ENCODE results near the gene ZNF225. TPM values are rescaled to one million over a fixed set of nuclear protein-coding genes. Genes with fewer than 3 reads are reported as not detected.
"Not testable (repeated sequence)": the region's sequence is repeated elsewhere in the genome, so short reads cannot be mapped to it uniquely, and the experiment has no call there.

The ZNF225 gene
- polyA plus RNA-seq, 12 donors, result 4.4 to 7.8 (median 5.8) TPM; not detected in 1

DNA sequence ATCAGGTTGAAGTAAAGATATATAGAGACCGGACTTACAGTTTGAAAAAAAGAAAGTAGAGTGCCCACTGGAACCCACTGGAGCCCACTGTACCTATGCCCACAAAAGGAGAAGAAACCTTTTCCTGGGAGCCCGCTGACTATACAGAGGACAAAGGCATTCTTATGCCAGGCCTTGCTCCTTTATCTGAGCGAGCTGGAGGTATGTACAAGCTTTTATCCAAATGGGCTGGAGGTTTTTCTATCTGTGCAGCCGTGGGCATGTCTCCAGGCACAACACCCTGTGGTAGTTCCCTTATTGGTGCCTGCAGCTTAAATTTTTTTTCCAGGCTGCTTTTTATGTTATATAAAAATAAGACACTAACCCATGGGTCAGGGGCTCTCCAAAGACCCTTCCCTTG lies 36.6 kb downstream of the ZNF225 start:
- no peak for DNase-seq

DNA sequence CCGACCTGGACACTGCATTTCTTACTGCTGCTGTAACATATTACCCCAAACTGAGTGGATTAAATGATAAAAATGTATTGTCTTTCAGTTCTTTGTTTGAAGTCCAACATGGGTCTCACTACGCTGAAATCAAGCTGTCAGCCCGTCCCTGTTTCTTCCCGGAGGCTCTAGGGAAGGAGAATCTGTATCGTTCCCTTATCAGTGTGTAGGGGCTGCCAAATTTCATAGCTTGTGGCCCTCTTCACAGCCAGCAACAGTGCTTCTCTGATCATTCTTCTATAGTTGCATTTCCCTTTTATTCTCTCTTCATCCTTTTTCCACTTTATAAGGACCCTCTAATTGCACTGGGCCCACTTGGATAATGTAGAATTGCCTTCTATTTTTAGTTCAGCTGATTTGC lies 38.3 kb downstream of the ZNF225 start:
- no peak for DNase-seq

DNA sequence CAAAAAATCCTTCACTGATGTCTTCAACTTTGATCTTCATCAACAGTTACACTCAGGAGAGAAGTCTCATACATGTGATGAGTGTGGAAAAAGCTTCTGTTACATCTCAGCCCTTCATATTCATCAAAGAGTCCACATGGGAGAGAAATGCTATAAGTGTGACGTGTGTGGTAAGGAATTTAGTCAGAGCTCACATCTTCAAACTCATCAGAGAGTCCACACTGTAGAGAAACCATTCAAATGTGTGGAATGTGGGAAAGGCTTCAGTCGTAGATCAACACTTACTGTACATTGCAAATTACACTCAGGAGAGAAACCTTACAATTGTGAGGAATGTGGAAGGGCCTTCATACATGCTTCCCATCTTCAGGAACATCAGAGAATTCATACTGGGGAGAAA lies 43.3 kb downstream of the ZNF225 start:
- DNase-seq, result no peak

DNA sequence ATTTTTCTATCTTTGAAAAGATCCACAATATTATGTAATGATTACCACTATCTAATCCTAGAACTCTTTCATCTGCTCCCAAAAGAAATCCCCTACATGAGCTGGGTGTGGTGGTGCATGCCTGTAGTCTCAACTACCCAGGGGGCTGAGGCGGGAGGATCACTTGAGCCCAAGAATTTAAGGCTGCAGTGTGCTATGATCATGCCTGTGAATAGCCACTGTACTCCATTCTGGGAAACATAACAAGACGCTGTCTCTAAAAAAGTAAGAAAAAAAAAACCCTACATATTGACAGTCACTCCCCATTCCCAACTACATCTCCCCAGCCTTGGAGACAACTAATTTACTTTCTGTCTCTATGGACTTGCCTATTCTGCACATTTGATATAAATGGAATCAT lies 50.6 kb downstream of the ZNF225 start:
- no peak for DNase-seq

GRCh38 chr19:44164327-44164672 lies 51.1 kb downstream of the ZNF225 start:
- DNase-seq, result no peak

- peak; percentile 97 for DNase-seq
Measured at GRCh38 chr19:44164673-44165512, 51.7 kb downstream of the ZNF225 start, which contains the start of gene ZNF226. TSS of gene ZNF226 (plus strand) at chr19:44165100. CDS start at chr19:44170081, 4,981 bp downstream.

DNA sequence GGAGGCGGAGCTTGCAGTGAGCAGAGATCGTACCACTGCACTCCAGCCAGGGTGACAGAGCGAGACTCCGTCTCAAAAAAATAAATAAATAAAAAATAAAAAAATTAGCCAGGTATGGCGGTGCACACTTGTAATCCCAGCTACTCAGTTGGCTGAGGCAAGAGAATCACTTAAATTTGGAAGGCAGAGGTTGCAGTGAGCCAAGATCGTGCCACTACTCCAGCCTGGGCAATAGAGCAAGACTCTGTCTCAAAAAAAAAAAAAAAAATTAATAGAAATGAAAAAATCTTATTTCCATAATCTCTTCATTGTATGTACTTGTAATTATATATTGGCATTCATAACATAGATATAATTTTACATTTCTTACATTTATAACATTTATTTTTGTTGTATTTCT lies 57.5 kb downstream of the ZNF225 start:
- DNase-seq, result not testable (repeated sequence)

DNA sequence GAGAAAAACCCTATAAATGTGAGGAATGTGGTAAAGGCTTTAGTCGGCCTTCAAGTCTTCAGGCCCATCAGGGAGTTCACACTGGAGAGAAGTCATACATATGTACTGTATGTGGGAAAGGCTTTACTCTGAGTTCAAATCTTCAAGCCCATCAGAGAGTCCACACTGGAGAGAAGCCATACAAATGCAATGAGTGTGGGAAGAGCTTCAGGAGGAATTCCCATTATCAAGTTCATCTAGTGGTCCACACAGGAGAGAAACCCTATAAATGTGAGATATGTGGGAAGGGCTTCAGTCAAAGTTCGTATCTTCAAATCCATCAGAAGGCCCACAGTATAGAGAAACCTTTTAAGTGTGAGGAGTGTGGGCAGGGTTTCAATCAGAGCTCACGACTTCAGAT lies 63.4 kb downstream of the ZNF225 start:
- no peak for DNase-seq

DNA sequence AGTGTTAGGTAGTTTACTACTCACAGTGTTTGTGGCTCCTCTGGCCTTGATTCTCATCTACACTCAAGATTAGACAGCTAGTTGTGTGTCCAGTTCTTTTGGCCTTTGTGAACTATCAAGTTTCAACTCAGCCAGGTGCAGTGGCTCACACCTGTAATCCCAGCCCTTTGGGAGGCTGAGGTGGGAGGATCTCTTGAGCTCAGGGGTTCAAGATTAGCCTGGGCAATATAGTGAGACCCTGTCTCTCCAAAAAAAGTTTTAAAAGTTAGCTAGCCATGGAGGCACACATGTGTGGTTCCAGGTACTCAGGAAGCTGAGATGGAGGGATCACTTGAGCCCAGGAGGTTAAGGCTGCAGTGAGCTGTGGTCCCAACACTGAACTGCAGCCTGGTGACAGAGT lies 67.8 kb downstream of the ZNF225 start:
- no peak for DNase-seq

DNA sequence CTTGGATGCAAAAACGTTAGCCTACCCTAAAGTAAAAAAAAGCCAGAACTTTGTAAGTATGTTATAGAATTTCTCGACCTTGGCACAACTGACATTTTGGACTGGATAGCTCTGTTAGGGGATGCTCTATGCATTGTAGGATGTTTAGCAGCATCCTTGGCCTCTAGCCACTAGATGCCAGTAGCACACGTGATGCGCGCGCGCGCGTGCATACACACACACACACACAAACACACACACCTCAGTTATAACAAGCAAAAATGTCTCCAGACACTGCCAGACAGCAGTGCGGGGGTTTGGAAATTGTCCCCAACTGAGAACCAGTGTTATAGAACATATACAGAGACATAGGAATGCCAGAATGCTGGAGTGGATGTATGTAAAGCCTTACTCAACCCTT lies 68.9 kb downstream of the ZNF225 start:
- DNase-seq, result no peak

Other genes starting within 250 kb of the ZNF225 start
- 10 to 100 TPM in 3 of 12 donors, 1 to 10 TPM in 7, not detected in 2; 6.7 to 17.7 (median 8.5) TPM for gene ZNF404, start 229.4 kb upstream of the ZNF225 start, polyA plus RNA-seq (ENCODE audit: insufficient read length in 12 of 12)
- gene ZNF45, start 178.1 kb upstream of the ZNF225 start, polyA plus RNA-seq (ENCODE audit: insufficient read length in 12 of 12), result 10 to 100 TPM in 10 of 12 donors, 1 to 10 TPM in 1, not detected in 1; 3.6 to 20.3 (median 15.1) TPM
- 1 to 10 TPM in 10 of 12 donors, not detected in 2; 2.3 to 4.7 (median 3.7) TPM for gene ZNF221, start 162.2 kb upstream of the ZNF225 start, polyA plus RNA-seq (ENCODE audit: insufficient read length in 12 of 12)
- gene ZNF155, start 129.2 kb upstream of the ZNF225 start, polyA plus RNA-seq (ENCODE audit: insufficient read length in 12 of 12), result 10 to 100 TPM in 2 of 12 donors, 1 to 10 TPM in 9, not detected in 1; 6.4 to 22.9 (median 8.9) TPM
- gene ZNF230, start 110.4 kb upstream of the ZNF225 start, polyA plus RNA-seq (ENCODE audit: insufficient read length in 12 of 12), result 1 to 10 TPM in 11 of 12 donors, not detected in 1; 2.1 to 5.3 (median 3.5) TPM
- gene ZNF222, start 88.0 kb upstream of the ZNF225 start, polyA plus RNA-seq (ENCODE audit: insufficient read length in 12 of 12), result 1 to 10 TPM in 10 of 12 donors, not detected in 2; 4.4 to 7.6 (median 6.1) TPM
- gene ZNF223, start 61.4 kb upstream of the ZNF225 start, polyA plus RNA-seq (ENCODE audit: insufficient read length in 12 of 12), result 1 to 10 TPM in 10 of 12 donors, not detected in 2; 3.6 to 8.9 (median 5.6) TPM
- gene ZNF284, start 41.2 kb upstream of the ZNF225 start, polyA plus RNA-seq (ENCODE audit: insufficient read length in 12 of 12), result 1 to 10 TPM in 11 of 12 donors, not detected in 1; 2.1 to 7.0 (median 3.3) TPM
- gene ZNF224, start 19.0 kb upstream of the ZNF225 start, polyA plus RNA-seq (ENCODE audit: insufficient read length in 12 of 12), result 10 to 100 TPM in 11 of 12 donors, not detected in 1; 11.1 to 32.4 (median 16.9) TPM
- gene ZNF234, start 28.2 kb downstream of the ZNF225 start, polyA plus RNA-seq (ENCODE audit: insufficient read length in 12 of 12), result 10 to 100 TPM in 6 of 12 donors, 1 to 10 TPM in 5, not detected in 1; 7.3 to 15.9 (median 10.2) TPM
- 10 to 100 TPM in 10 of 12 donors, 1 to 10 TPM in 1, not detected in 1; 4.8 to 21.5 (median 14.3) TPM for gene ZNF226, start 51.7 kb downstream of the ZNF225 start, polyA plus RNA-seq (ENCODE audit: insufficient read length in 12 of 12)
- gene ZNF227, start 99.1 kb downstream of the ZNF225 start, polyA plus RNA-seq (ENCODE audit: insufficient read length in 12 of 12), result 10 to 100 TPM in 11 of 12 donors, not detected in 1; 13.8 to 18.0 (median 15.4) TPM
- gene ZNF233, start 146.5 kb downstream of the ZNF225 start, polyA plus RNA-seq (ENCODE audit: insufficient read length in 12 of 12), result 10 to 100 TPM in 1 of 12 donors, 1 to 10 TPM in 10, not detected in 1; 2.3 to 14.5 (median 3.2) TPM
- gene ZNF235, start 191.6 kb downstream of the ZNF225 start, polyA plus RNA-seq (ENCODE audit: insufficient read length in 12 of 12), result 1 to 10 TPM in 10 of 12 donors, not detected in 2; 5.4 to 9.2 (median 6.4) TPM
- gene ZNF112, start 243.3 kb downstream of the ZNF225 start, polyA plus RNA-seq (ENCODE audit: insufficient read length in 12 of 12), result 1 to 10 TPM in 11 of 12 donors, not detected in 1; 3.1 to 8.9 (median 6.2) TPM

All from muscle of arm (tissue), 12 donors.